SU-DHL-6 (cell line): ENCODE measurements around the gene GIMD1.

Source experiments
- EZH2phosphoT487 ChIP-seq: fragments of 200-600 bp; sonication (generic), shearing (Covaris generic); conservative IDR thresholded peaks from 2 replicates; pipeline ENCODE4 v1.6.1; 2018; ENCODE audit warnings: mild to moderate bottlenecking, antibody characterized with exemption, low read length, moderate library complexity, mixed read lengths
- TF ChIP-seq, protein P1 (sequence below): fragments of 200-600 bp; sonication (generic); IDR thresholded peaks from one replicate; pipeline ENCODE4 v1.5.1; 2017; ENCODE audit warnings: antibody characterized with exemption, mild to moderate bottlenecking, low read length, moderate library complexity; ENCODE audit not compliant: insufficient read depth, poor library complexity, severe bottlenecking

DNA sequence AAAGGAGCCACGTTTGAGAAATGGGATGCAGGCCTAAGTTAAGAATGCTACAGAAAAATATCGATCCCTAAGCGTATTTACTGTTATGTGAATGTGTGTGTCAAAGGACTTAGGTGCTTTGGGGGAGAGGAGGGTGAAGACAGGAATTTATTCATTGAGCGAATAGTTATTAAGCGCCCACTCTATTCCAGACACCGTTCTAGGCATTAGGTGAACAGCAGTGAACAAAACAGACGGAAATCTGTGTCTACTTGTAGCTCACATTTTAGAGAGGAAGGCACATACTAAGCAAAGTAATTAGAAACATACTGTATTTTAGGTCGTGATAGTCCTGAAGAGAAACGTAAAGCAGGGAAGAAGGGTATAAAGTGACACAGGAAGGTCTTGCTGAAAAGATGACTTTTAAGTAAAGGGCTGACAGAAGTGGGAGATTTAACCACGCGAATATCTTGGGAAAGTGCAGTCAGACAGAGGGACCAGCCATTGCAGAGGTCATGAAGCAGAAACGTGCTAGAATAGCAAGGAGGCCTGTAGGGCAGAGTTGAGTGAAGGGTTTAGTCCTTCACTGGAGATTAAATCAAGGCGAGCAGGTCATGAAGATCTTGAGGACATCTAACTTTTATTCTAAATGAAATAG is 51.7 kb downstream of the GIMD1 start:
- TF ChIP-seq, protein P1, sequence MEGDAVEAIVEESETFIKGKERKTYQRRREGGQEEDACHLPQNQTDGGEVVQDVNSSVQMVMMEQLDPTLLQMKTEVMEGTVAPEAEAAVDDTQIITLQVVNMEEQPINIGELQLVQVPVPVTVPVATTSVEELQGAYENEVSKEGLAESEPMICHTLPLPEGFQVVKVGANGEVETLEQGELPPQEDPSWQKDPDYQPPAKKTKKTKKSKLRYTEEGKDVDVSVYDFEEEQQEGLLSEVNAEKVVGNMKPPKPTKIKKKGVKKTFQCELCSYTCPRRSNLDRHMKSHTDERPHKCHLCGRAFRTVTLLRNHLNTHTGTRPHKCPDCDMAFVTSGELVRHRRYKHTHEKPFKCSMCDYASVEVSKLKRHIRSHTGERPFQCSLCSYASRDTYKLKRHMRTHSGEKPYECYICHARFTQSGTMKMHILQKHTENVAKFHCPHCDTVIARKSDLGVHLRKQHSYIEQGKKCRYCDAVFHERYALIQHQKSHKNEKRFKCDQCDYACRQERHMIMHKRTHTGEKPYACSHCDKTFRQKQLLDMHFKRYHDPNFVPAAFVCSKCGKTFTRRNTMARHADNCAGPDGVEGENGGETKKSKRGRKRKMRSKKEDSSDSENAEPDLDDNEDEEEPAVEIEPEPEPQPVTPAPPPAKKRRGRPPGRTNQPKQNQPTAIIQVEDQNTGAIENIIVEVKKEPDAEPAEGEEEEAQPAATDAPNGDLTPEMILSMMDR: no peak
- TF ChIP-seq EZH2phosphoT487: no peak
